ENCODE data around the gene PTPN14. TPM values are rescaled to one million over a fixed set of nuclear protein-coding genes. Genes with fewer than 3 reads are reported as not detected.
A peak's percentile ranks its signal among the peaks of the same experiment; 100 is the strongest.

The PTPN14 gene
- total and polyA plus RNA-seq, 3 donors from 2014 or later, result 14.8 to 59.2 (median 42.2) TPM

DNA sequence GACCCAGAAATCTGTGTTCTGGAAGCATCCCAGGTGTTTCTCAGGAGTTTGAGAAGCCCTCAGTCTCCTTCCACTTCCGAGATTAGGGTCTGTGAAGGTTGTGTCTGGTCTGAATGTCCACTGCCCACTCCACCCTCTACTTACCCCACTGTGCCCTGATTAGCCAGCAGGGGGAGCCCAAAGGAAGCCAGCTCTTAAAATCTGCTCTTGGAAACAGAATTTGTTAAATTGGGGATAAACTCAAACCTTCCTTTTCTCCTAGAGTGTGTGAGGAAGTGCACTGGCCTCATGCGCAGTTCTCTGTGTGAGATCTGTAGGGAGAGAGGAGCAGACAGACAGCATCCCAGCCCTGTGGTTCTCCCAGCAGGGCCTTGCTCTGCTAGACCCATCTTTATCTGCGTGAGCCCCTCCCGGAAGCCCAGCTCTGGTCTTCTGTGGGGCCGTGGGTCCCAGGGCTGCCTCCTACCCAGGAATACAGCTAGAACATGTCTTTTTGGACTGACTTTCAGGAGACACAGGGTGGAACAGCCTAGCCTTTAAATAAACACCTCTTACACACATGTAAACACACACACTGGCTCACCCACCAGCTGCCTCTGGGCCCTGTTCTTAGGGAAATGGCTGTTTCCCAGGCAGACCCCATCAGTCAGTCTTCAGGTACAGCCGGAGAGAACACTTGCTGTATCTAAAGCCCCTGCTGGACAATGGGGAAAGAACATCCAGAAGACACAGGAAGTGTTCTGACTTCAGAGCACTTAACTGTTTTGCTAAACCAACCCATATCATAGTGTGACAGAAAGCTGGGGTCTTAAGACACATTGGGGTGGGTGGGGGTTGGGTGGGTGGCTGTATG, 218.2 kb downstream of the PTPN14 start:
- H3K36me3 ChIP-seq (ENCODE audit: low read depth, missing control alignments), result no peaks in the 10 kb centered on the region

GRCh38 chr1:214331827-214332423, 219.5 kb downstream of the PTPN14 start:
- WGBS, 2 donors, result 67 to 69% methylated on average over 8 to 9 of the region's 9 CpGs
- Histone ChIP-seq H3K27me3 (no peaks in the 10 kb centered on the region), H3K4me1 (peaks cover 4% of the 10 kb centered on the region), H3K27ac (no peak overlapping the region), H3K4me3 (no peak overlapping the region), H3K36me3 (ENCODE audit: low read depth, missing control alignments) (no peaks in the 10 kb centered on the region), H3K9me3 (no peaks in the 10 kb centered on the region)
- peak; percentile 59 for DNase-seq
- intact Hi-C loops (cut with DNase I; ENCODE audit: low total_unique reads), result loop anchor here (5.0 kb wide), 1 partner anchor 255 kb away; no protein-coding TSS in a partner anchor
- TF ChIP-seq CTCF (IDR thresholded peaks at IDR 0.05) (peak in 2 of 3 experiments; percentile 66 to 73), POLR2A (IDR thresholded peaks at IDR 0.05) (no peak)

More for the DNA sequence above, 218.2 kb downstream of the PTPN14 start:
- Histone ChIP-seq H3K4me1 (peaks cover 4% of the 10 kb centered on the region), H3K27ac (no peak overlapping the region), H3K4me3 (no peak overlapping the region), H3K9me3 (no peaks in the 10 kb centered on the region), H3K27me3 (no peaks in the 10 kb centered on the region)
- peak; percentile 64 for DNase-seq
- TF ChIP-seq POLR2A (IDR thresholded peaks at IDR 0.05), result no peak
- TF ChIP-seq CTCF (IDR thresholded peaks at IDR 0.05), result peak; percentile 69 to 88 (median 83)
- WGBS, 2 donors, result 63 to 69% methylated on average over 2 to 6 of the region's 6 CpGs
- intact Hi-C loops (cut with DNase I; ENCODE audit: low total_unique reads), result loop anchor here (5.0 kb wide), 1 partner anchor 254 kb away; no protein-coding TSS in a partner anchor

GRCh38 chr1:214331180-214331579, 220.2 kb downstream of the PTPN14 start:
- intact Hi-C loops (cut with DNase I; ENCODE audit: low total_unique reads), result loop anchor here (5.0 kb wide), 1 partner anchor 256 kb away; no protein-coding TSS in a partner anchor
- H3K27ac ChIP-seq, result no peak overlapping the region
- no peaks in the 10 kb centered on the region for H3K9me3 ChIP-seq
- 96 to 100% methylated on average over 1 of the region's 1 CpG for WGBS, 2 donors
- DNase-seq, result peak; percentile 22
- peaks cover 4% of the 10 kb centered on the region for H3K4me1 ChIP-seq
- TF ChIP-seq CTCF (IDR thresholded peaks at IDR 0.05) (no peak), POLR2A (IDR thresholded peaks at IDR 0.05) (no peak)
- no peaks in the 10 kb centered on the region for H3K36me3 ChIP-seq (ENCODE audit: low read depth, missing control alignments)
- no peaks in the 10 kb centered on the region for H3K27me3 ChIP-seq
- H3K4me3 ChIP-seq, result no peak overlapping the region

DNA sequence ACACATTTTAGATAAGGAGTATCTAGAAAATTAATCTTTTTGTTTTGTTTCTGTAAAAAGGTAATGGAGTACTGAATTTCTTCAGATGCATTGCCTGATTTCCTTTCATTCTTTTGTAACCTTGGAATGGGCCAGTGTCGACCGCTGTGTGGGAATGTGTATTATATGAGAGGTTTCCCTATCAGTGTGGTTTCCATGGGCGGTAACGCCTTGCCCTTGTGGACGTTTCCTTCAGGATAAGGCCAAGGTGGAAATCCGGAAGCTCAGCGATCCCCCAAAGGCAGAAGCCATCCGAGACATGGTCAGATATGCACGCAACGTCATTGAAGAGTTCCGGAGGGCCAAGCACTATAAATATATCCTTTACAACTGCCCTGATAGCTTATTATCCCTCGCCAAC, 220.7 kb downstream of the PTPN14 start:
- intact Hi-C loops (cut with DNase I; ENCODE audit: low total_unique reads), result loop anchor here (5.0 kb wide), 1 partner anchor 257 kb away; no protein-coding TSS in a partner anchor
- TF ChIP-seq CTCF (IDR thresholded peaks at IDR 0.05) (no peak), POLR2A (IDR thresholded peaks at IDR 0.05) (no peak)
- H3K36me3 ChIP-seq (ENCODE audit: low read depth, missing control alignments), result no peaks in the 10 kb centered on the region
- H3K4me1 ChIP-seq, result peaks cover 4% of the 10 kb centered on the region
- no peak for DNase-seq
- no peaks in the 10 kb centered on the region for H3K9me3 ChIP-seq
- no peaks in the 10 kb centered on the region for H3K27me3 ChIP-seq
- H3K4me3 ChIP-seq, result no peak overlapping the region
- WGBS, 2 donors, result 68 to 80% methylated on average over 12 of the region's 12 CpGs
- H3K27ac ChIP-seq, result no peak overlapping the region
